Ishikawa (cell line): ENCODE data around the gene LRWD1.

Experiments
- FOXM1 ChIP-seq: IDR thresholded peaks from 2 replicates; pipeline ENCODE4 v1.6.1; 2012; ENCODE audit warnings: low read depth, borderline replicate concordance
- TAF1 ChIP-seq: IDR thresholded peaks from 2 replicates; pipeline ENCODE4 v1.6.1; 2012; ENCODE audit warnings: low read depth, mild to moderate bottlenecking
- TEAD4 ChIP-seq: IDR thresholded peaks from 2 replicates; pipeline ENCODE4 v1.6.1; 2012
- USF1 ChIP-seq: IDR thresholded peaks from 2 replicates; pipeline ENCODE4 v1.6.1; 2012

- TF ChIP-seq FOXM1 (no peak), TAF1 (peak; percentile 53), USF1 (peak; percentile 66; the same call in 1 of the 2 replicates), TEAD4 (no peak; the same call in 1 of the 2 replicates)
These were observed at the start of gene LRWD1, which contains the start of gene ALKBH4 for GRCh38 chr7:102464577-102465280.
